Cardiac muscle cell (in vitro differentiated cells and primary cell): Measurements from ENCODE around the gene ZNF319. TPM values are rescaled to one million over a fixed set of nuclear protein-coding genes. Genes with fewer than 3 reads are reported as not detected.

Experiments used
- DNase-seq, 2 donors: peaks; one replicate each; pipeline versions ENCODE4 v3.0.0 to v3.0.0-alpha.2; 2010 to 2017; ENCODE audit warnings: low read depth in 1 of 2, low spot score in 1 of 2
- H3K27ac ChIP-seq: fragments of 200-600 bp; sonication (generic); 2 replicates; pipeline ENCODE4 v1.5.1; 2016
- H3K27me3 ChIP-seq: fragments of 200-600 bp; sonication (generic); 2 replicates; pipeline ENCODE4 v1.6.0; 2016; ENCODE audit warnings: control low read depth
- H3K36me3 ChIP-seq: fragments of 200-600 bp; sonication (generic); 2 replicates; pipeline ENCODE4 v1.5.1; 2016; ENCODE audit warnings: control low read depth
- H3K4me1 ChIP-seq: fragments of 200-600 bp; sonication (generic); 2 replicates; pipeline ENCODE4 v1.8.1; 2017; ENCODE audit warnings: low read depth, mild to moderate bottlenecking, mixed run types
- H3K4me3 ChIP-seq: fragments of 200-600 bp; sonication (generic); 2 replicates; pipeline ENCODE4 v1.5.1; 2016; ENCODE audit warnings: mild to moderate bottlenecking
- H3K9me3 ChIP-seq: fragments of 200-600 bp; sonication (generic); 2 replicates; pipeline ENCODE4 v1.5.1; 2017; ENCODE audit warnings: low read depth, mild to moderate bottlenecking, control low read depth
- polyA plus RNA-seq: library from polyadenylated mRNA; unstranded; fragments of >200 nt; fragmentation: Nextera tagmentation; extraction: Ambion mirVana; gene quantifications from 2 replicates; pipeline ENCODE4 v1.2.1, GENCODE V29; 2016
- total RNA-seq: library from RNA; depleted of rRNA; stranded (reverse); fragments of >200 nt; gene quantifications from 2 replicates; pipeline ENCODE4 v1.2.3, GENCODE V29; 2016
- TF ChIP-seq, protein P1 (sequence below): IDR thresholded peaks from 2 replicates; pipeline ENCODE4 v1.5.1; 2012; ENCODE audit warnings: low read depth, mild to moderate bottlenecking, low read length

Gene ZNF319
- total and polyA plus RNA-seq, 2 experiments from 2014 or later, result 12.3 to 12.4 TPM

DNA sequence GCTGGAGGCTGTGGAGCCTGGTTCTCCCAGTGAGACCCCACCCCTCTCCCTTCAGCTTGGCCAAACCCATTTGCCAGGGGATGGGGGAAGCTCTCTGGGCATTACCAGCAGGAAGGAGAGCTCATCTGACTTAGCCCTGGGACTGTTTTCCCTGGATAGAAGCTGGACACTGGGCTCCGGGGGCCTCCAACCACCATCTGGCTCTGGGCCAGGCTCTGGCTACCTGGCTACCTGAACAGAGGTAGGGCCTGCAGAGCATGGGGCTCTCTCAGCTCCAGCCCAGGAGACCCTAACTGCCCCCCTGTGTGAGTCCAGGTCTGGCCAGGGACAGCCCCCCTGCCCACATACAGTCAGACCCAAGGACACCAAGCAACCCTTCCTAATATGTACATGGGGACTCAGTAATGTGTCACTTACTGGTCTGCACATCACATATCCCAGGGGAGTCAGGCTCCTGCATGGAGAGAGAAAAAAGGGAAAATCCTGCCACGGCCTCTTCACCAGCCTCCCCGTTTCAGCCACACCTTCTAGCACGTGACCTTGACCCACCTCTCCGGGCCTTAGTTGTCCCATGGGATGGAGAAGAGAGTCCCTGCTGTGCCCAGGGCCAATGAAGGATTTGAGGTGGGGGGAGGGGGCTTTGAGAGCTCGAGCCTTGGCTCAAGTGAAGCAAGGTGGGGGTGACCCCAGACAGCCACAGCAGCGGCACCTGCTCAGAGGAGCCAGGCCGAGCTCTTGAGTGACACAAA is 43.4 kb downstream of the ZNF319 start:
- Histone ChIP-seq H3K27me3 (no peaks in the 10 kb centered on the region), H3K36me3 (no peaks in the 10 kb centered on the region), H3K27ac (no peak overlapping the region), H3K9me3 (no peaks in the 10 kb centered on the region), H3K4me1 (no peaks in the 10 kb centered on the region), H3K4me3 (no peak overlapping the region)
- TF ChIP-seq, protein P1, sequence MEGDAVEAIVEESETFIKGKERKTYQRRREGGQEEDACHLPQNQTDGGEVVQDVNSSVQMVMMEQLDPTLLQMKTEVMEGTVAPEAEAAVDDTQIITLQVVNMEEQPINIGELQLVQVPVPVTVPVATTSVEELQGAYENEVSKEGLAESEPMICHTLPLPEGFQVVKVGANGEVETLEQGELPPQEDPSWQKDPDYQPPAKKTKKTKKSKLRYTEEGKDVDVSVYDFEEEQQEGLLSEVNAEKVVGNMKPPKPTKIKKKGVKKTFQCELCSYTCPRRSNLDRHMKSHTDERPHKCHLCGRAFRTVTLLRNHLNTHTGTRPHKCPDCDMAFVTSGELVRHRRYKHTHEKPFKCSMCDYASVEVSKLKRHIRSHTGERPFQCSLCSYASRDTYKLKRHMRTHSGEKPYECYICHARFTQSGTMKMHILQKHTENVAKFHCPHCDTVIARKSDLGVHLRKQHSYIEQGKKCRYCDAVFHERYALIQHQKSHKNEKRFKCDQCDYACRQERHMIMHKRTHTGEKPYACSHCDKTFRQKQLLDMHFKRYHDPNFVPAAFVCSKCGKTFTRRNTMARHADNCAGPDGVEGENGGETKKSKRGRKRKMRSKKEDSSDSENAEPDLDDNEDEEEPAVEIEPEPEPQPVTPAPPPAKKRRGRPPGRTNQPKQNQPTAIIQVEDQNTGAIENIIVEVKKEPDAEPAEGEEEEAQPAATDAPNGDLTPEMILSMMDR, result no peak
- DNase-seq, result no peak

DNA sequence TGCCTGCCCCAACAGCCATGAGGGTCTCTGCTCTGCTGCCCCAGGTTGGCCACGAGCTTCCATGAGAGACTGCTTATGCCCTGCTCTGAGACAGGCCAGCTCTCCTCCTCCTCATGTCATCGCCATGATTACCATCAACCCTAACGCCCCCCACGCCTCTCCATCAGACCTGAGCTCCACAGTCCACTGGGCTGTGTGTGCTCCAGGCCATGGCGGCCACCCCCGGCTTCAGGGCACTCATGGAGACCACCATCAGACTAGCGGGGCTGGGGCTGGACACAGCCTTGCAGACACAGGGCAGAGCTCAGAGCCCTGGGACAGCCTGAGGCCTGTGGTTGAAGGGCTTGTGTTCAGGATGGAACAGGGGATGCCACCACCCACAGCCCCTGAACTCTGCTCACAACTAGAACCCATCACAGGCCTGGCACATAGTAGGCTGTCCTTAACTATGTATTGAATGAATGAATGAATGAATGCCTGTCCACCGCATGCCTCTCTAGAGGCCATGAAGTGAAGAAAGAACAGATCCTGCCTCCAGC is 44.1 kb downstream of the ZNF319 start:
- Histone ChIP-seq H3K4me3 (no peak overlapping the region), H3K36me3 (no peaks in the 10 kb centered on the region), H3K27me3 (no peaks in the 10 kb centered on the region), H3K9me3 (no peaks in the 10 kb centered on the region), H3K4me1 (no peaks in the 10 kb centered on the region), H3K27ac (no peak overlapping the region)
- TF ChIP-seq, protein P1, result no peak
- no peak for DNase-seq

DNA sequence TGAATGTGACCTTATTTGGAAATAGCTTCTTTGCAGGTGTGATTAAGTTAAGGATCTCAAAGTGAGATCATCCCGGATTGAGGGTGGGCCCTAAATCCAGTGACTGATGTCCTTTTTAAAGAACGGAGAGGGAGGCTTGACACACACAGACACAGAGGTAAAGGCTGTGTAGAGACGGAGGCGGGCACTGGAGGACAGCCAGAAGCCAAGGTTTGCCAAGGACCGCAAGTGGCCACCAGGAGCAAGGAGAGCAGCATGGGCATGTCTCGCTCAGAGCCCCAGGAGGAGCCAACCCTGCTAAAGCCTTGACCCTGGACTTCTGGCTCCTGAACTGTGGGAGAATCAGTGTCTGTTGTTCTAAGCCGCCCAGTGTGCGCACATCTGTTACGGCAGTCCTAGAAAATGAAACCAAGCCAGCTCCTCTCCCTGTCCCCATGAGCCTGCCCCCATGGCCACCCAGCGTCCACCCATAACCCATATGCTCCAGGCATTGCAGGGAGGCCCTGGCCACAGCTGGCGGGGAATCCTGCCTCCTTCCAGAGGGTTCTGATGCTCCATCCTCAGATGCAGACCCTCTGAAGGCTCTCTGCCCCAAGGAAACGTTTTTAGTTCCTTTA is 44.8 kb downstream of the ZNF319 start:
- Histone ChIP-seq H3K36me3 (no peaks in the 10 kb centered on the region), H3K27me3 (no peaks in the 10 kb centered on the region), H3K9me3 (no peaks in the 10 kb centered on the region), H3K4me3 (no peak overlapping the region), H3K4me1 (no peaks in the 10 kb centered on the region), H3K27ac (no peak overlapping the region)
- DNase-seq, result no peak
- TF ChIP-seq, protein P1, result no peak

DNA sequence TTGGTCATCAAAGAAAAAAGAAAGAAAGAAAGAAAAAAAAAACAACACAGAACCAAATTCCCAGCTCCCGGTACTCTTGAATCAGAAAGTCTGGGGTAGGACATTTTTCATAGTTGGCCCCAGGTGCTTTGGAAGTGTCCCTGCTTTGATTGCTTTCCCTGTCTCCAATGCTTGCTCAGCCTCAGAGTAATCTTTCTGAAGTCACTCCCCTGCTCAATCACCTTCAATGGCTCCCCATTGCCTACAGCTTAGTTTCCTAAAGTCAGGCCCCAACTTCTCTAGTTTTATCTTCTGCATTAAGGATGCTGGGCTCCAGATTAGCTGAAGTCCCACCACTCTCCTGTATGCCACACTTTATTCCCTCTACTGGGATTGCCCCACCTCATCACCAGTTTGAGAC is 46.6 kb downstream of the ZNF319 start:
- Histone ChIP-seq H3K36me3 (no peaks in the 10 kb centered on the region), H3K4me1 (no peaks in the 10 kb centered on the region), H3K4me3 (no peak overlapping the region), H3K9me3 (no peaks in the 10 kb centered on the region), H3K27ac (no peak overlapping the region), H3K27me3 (no peaks in the 10 kb centered on the region)
- TF ChIP-seq, protein P1, result no peak
- no peak for DNase-seq

DNA sequence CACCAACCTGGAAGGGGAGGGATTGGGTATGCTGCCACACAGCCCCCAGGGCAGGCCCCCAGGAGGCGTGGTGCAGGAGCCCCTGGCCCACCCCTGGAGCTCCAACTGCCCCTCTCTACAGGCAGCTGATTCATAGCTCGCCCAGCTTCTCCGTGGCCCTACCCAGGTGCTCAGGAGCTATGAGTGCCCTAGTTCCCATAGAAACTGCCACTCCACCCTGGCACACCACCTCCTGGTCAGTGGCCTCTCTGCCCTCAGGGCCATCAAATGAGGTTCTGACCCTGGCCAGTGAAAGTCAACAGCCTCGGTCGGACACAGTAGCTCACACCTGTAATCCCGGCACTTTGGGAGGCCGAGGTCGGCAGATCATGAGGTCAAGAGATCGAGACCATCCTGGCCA is 47.6 kb downstream of the ZNF319 start:
- TF ChIP-seq, protein P1, result no peak
- no peaks in the 10 kb centered on the region for H3K27me3 ChIP-seq
- H3K27ac ChIP-seq, result no peak overlapping the region
- no peaks in the 10 kb centered on the region for H3K9me3 ChIP-seq
- no peaks in the 10 kb centered on the region for H3K4me1 ChIP-seq
- H3K36me3 ChIP-seq, result no peaks in the 10 kb centered on the region
- no peak for DNase-seq
- H3K4me3 ChIP-seq, result no peak overlapping the region
